ENCODE results near the gene SARM1.

DNA sequence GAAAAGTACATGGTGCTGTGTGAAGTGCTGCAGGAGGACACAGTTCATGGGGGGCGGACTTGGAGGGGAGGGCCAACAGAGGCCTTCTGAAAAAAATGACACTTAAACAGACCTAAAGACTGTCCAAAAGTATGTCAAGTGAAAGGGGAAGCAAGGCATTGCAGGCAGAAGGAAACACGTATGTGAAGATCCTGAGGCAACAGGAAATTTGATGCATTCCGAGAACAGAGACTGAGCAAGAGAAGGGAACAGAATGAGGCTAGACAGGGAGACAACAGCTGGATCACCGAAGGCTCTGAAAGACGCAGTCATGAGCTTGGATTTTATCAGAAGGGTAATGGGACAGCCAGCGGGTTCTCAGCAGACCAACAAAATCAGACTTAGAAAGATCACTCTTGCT lies 37.3 kb upstream of the SARM1 start:
- TF ChIP-seq CTCF (IDR thresholded peaks at IDR 0.05; ENCODE audit: poor library complexity, severe bottlenecking), result no peak
- no peak for TF ChIP-seq TAF1 (IDR thresholded peaks at IDR 0.05; ENCODE audit: low read depth)
- TF ChIP-seq EP300 (conservative IDR thresholded peaks at IDR 0.05; ENCODE audit: poor library complexity, severe bottlenecking), result no peak
- TF ChIP-seq, protein P1, sequence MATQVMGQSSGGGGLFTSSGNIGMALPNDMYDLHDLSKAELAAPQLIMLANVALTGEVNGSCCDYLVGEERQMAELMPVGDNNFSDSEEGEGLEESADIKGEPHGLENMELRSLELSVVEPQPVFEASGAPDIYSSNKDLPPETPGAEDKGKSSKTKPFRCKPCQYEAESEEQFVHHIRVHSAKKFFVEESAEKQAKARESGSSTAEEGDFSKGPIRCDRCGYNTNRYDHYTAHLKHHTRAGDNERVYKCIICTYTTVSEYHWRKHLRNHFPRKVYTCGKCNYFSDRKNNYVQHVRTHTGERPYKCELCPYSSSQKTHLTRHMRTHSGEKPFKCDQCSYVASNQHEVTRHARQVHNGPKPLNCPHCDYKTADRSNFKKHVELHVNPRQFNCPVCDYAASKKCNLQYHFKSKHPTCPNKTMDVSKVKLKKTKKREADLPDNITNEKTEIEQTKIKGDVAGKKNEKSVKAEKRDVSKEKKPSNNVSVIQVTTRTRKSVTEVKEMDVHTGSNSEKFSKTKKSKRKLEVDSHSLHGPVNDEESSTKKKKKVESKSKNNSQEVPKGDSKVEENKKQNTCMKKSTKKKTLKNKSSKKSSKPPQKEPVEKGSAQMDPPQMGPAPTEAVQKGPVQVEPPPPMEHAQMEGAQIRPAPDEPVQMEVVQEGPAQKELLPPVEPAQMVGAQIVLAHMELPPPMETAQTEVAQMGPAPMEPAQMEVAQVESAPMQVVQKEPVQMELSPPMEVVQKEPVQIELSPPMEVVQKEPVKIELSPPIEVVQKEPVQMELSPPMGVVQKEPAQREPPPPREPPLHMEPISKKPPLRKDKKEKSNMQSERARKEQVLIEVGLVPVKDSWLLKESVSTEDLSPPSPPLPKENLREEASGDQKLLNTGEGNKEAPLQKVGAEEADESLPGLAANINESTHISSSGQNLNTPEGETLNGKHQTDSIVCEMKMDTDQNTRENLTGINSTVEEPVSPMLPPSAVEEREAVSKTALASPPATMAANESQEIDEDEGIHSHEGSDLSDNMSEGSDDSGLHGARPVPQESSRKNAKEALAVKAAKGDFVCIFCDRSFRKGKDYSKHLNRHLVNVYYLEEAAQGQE (IDR thresholded peaks at IDR 0.05; ENCODE audit: borderline replicate concordance), result no peak
